GM12891 (cell line): ENCODE measurements around the gene RAB7A.

Source experiments
- PAX5 ChIP-seq: IDR thresholded peaks from 2 replicates; pipeline ENCODE4 v1.6.1; 2011; ENCODE audit warnings: low read length, moderate library complexity, mild to moderate bottlenecking; ENCODE audit not compliant: insufficient read depth, severe bottlenecking
- POLR2A ChIP-seq: IDR thresholded peaks from 2 replicates; pipeline ENCODE4 v1.6.1; 2011; ENCODE audit warnings: low read depth, low read length, control low read depth
- POLR2AphosphoS5 ChIP-seq: IDR thresholded peaks from 2 replicates; pipeline ENCODE4 v1.6.1; 2011; ENCODE audit warnings: low read depth, low read length, control low read depth
- POU2F2 ChIP-seq: IDR thresholded peaks from 2 replicates; pipeline ENCODE4 v1.6.1; 2011; ENCODE audit warnings: low read depth, mild to moderate bottlenecking, control low read depth, low read length, moderate library complexity
- TAF1 ChIP-seq: IDR thresholded peaks from 2 replicates; pipeline ENCODE4 v1.6.1; 2011; ENCODE audit warnings: low read depth, low read length, control low read depth

DNA sequence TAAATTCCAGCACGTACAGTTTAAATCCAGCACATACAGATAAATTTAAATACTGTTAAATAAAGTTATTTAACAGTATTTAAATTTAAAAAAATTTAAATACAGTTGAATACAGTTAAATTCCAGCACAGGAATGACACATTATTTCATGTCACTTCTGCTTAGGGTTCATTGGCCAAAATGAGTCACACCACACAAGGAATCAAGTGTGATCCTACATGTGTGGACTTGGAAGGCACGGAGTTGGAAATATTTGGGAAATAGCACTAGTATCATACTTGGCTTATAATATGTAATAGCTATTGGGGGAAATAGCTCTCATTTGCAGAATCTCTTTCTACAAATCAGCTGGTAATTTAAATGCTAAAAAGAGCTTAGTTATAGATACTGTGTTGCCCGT, 10.6 kb downstream of the RAB7A start:
- TF ChIP-seq POLR2A: no peak
- TF ChIP-seq POLR2AphosphoS5: no peak
- TF ChIP-seq TAF1: no peak
- TF ChIP-seq POU2F2: no peak
- TF ChIP-seq PAX5: no peak
